GM23248 (cell line): Measurements from ENCODE around the gene TAL1. TPM values are rescaled to one million over a fixed set of nuclear protein-coding genes. Genes with fewer than 3 reads are reported as not detected.

Experiments used
- DNase-seq: peaks from one replicate; pipeline ENCODE4 v3.0.0-alpha.2; 2015
- H2AFZ ChIP-seq: fragments of 200-600 bp; sonication (generic); 2 replicates; pipeline ENCODE4 v1.6.1; 2016; ENCODE audit warnings: antibody characterized with exemption
- H3F3A ChIP-seq: fragments of 200-600 bp; sonication (generic); 2 replicates; pipeline ENCODE4 v1.6.1; 2016; ENCODE audit warnings: mild to moderate bottlenecking, antibody characterized with exemption, mixed run types; ENCODE audit not compliant: insufficient read depth
- H3K27ac ChIP-seq: fragments of 200-600 bp; sonication (generic); 2 replicates; pipeline ENCODE4 v1.5.1; 2016; ENCODE audit warnings: mild to moderate bottlenecking
- H3K27me3 ChIP-seq: fragments of 200-600 bp; sonication (generic); replicated peaks from 2 replicates; pipeline ENCODE4 v1.6.1; 2016; ENCODE audit warnings: mild to moderate bottlenecking; ENCODE audit not compliant: insufficient read depth
- H3K36me3 ChIP-seq: fragments of 200-600 bp; sonication (generic); 2 replicates; pipeline ENCODE4 v1.6.1; 2016; ENCODE audit warnings: low read depth, mild to moderate bottlenecking
- H3K4me1 ChIP-seq: fragments of 200-600 bp; sonication (generic); 2 replicates; pipeline ENCODE4 v1.6.1; 2016; ENCODE audit warnings: mild to moderate bottlenecking; ENCODE audit not compliant: insufficient read depth
- H3K4me2 ChIP-seq: fragments of 200-600 bp; sonication (generic); one replicate; pipeline ENCODE4 v1.6.1; 2016; ENCODE audit warnings: mild to moderate bottlenecking; ENCODE audit not compliant: unreplicated experiment
- H3K4me3 ChIP-seq: fragments of 200-600 bp; sonication (generic); 2 replicates; pipeline ENCODE4 v1.5.1; 2016; ENCODE audit warnings: mild to moderate bottlenecking
- H3K79me2 ChIP-seq: fragments of 200-600 bp; sonication (generic); 2 replicates; pipeline ENCODE4 v1.6.1; 2016; ENCODE audit warnings: mild to moderate bottlenecking; ENCODE audit not compliant: insufficient read depth
- H3K9ac ChIP-seq: fragments of 200-600 bp; sonication (generic); 2 replicates; pipeline ENCODE4 v1.6.1; 2016; ENCODE audit warnings: mild to moderate bottlenecking
- H3K9me2 ChIP-seq: fragments of 200-600 bp; sonication (generic); 2 replicates; pipeline ENCODE4 v1.6.1; 2016; ENCODE audit warnings: mixed run types, mild to moderate bottlenecking, moderate library complexity; ENCODE audit not compliant: insufficient read depth
- H3K9me3 ChIP-seq: fragments of 200-600 bp; sonication (generic); one replicate; pipeline ENCODE4 v1.6.1; 2017; ENCODE audit warnings: low read depth
- H4K20me1 ChIP-seq: fragments of 200-600 bp; sonication (generic); 2 replicates; pipeline ENCODE4 v1.6.0; 2016; ENCODE audit not compliant: insufficient read depth
- EZH2 ChIP-seq: fragments of 200-600 bp; sonication (generic); IDR thresholded peaks from 2 replicates; pipeline ENCODE4 v1.6.1; 2018; ENCODE audit warnings: antibody characterized with exemption, mild to moderate bottlenecking; ENCODE audit not compliant: insufficient read depth, poor library complexity, severe bottlenecking
- EZH2phosphoT487 ChIP-seq: fragments of 200-600 bp; sonication (generic); IDR thresholded peaks from 2 replicates; pipeline ENCODE4 v1.6.1; 2018; ENCODE audit warnings: antibody characterized with exemption, moderate library complexity, mild to moderate bottlenecking, low read depth; ENCODE audit not compliant: insufficient read depth
- WGBS, 2 experiments: methylation state at CpG; one replicate each; pipeline ENCODE4 v1.1.6; 2015 to 2017; ENCODE audit warnings: low lambda C conversion rate in 2 of 2, low coverage in 1 of 2; ENCODE audit errors: missing lambda C conversion rate in 2 of 2; 5-methylcytosine and 5-hydroxymethylcytosine counted together
- in situ Hi-C: fragments of 300-500 bp; cut with MboI; formaldehyde crosslinking; loops from 2 replicates; pipeline ENCODE4 v1.15.0; 2020
- polyA plus RNA-seq: library from polyadenylated mRNA; unstranded; fragments of >200 nt; fragmentation: Nextera tagmentation; extraction: Ambion mirVana; gene quantifications from 2 replicates; pipeline ENCODE4 v1.2.1, GENCODE V29; 2016
- total RNA-seq: library from RNA; depleted of rRNA; stranded (reverse); fragments of >200 nt; shearing (Covaris generic); gene quantifications from 2 replicates; pipeline ENCODE4 v1.2.3, GENCODE V29; 2014

TAL1 gene
- total and polyA plus RNA-seq, 2 experiments from 2014 or later: not detected

- H3F3A ChIP-seq: no peaks in the 10 kb centered on the region
- WGBS, 2 experiments: 69 to 70% methylated on average over 3 of the region's 3 CpGs
- H3K27me3 ChIP-seq: no peaks in the 10 kb centered on the region; the same call in 1 of the 2 replicates
- H4K20me1 ChIP-seq: no peaks in the 10 kb centered on the region
- TF ChIP-seq EZH2 (no peak), EZH2phosphoT487 (no peak)
- H3K4me1 ChIP-seq: no peaks in the 10 kb centered on the region
- H3K4me3 ChIP-seq: no peak overlapping the region
- no peak overlapping the region for H3K9ac ChIP-seq
- H3K4me2 ChIP-seq: no peak overlapping the region
- H2AFZ ChIP-seq: no peak overlapping the region
- H3K27ac ChIP-seq: no peak overlapping the region
- H3K9me2 ChIP-seq: no peaks in the 10 kb centered on the region
- no peaks in the 10 kb centered on the region for H3K79me2 ChIP-seq
- H3K9me3 ChIP-seq: no peaks in the 10 kb centered on the region
- no peak for DNase-seq
- in situ Hi-C loops: no loop called here
- no peaks in the 10 kb centered on the region for H3K36me3 ChIP-seq
These were observed 17.5 kb downstream of the TAL1 start for GRCh38 chr1:47214549-47214948.

DNA sequence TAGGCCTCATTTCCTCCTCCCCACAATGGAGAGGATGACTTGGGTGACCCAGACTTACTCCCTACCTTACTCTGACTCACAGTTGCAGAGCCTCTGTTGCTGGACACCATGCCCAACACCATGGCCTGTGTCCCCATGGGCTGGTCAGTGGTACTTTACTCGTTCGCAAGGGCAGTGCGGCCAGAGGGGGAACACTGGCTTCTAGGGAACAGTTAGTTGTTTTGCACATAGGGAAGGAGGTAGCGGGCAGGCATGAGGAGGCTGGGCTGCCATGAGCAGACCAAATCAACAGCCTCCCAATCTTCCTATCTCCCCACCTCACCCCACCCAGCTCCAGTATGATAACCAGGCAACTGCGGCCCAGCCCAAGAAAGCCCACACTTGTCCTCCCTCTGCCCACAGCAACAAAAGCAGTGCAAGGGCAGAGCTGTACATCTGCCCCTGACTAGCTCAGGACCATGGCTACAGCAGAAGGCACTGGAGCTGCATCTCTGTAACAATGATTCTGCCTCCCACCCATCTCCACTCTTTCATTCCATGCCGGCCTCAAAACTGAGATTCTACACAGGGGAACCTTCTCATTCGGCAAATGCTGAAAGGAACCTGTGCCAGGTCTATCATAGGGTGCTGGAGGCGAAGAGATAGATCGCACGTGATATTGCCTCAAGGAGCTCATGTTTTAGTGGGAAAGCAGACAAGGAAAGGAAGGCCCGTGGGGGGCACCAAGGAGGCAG is 18.6 kb downstream of the TAL1 start:
- Histone ChIP-seq H3K27me3 (no peaks in the 10 kb centered on the region; the same call in 1 of the 2 replicates), H3F3A (no peaks in the 10 kb centered on the region), H3K9ac (no peak overlapping the region), H3K9me3 (no peaks in the 10 kb centered on the region), H3K79me2 (no peaks in the 10 kb centered on the region), H3K36me3 (no peaks in the 10 kb centered on the region), H3K4me1 (peaks cover 3% of the 10 kb centered on the region; the same call in 1 of the 2 replicates), H3K4me2 (no peak overlapping the region), H2AFZ (no peak overlapping the region), H3K4me3 (no peak overlapping the region), H4K20me1 (no peaks in the 10 kb centered on the region), H3K27ac (no peak overlapping the region), H3K9me2 (no peaks in the 10 kb centered on the region)
- 65 to 76% methylated on average over 10 to 11 of the region's 11 CpGs for WGBS, 2 experiments
- DNase-seq: no peak
- in situ Hi-C loops: no loop called here
- TF ChIP-seq EZH2phosphoT487: no peak
- no peak for TF ChIP-seq EZH2

DNA sequence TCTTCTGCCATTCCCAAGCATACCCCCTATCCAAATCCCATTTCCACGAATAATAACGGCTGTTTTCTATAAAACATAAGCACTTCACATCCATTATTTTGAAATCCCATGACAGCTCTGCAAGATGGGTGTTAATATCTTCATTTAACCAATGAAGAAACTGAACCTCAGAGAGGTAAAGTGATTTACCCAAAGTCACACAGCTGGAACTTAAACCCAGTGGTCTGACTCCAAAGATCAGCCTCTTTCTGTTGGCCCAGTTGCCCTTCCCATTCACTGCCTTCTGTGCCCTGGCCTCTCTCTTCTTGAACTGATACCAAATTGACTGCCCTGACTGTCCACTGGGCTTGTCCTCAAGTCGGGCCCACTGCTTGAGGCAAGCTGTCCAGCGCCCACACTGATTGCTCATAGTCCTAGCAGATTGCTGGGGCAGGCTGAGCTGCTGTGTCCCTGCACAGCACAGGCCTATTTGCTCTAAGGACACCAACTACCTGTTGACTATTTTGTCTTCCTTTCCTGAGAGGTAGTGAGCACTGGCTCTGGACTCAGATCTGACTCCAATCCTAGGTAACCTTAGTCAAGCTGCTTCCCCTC is 19.3 kb downstream of the TAL1 start:
- DNase-seq: no peak
- Histone ChIP-seq H2AFZ (no peak overlapping the region), H4K20me1 (no peaks in the 10 kb centered on the region), H3K9ac (no peak overlapping the region), H3F3A (no peaks in the 10 kb centered on the region), H3K27ac (no peak overlapping the region), H3K4me2 (no peak overlapping the region), H3K4me1 (peaks cover 8% of the 10 kb centered on the region), H3K36me3 (no peaks in the 10 kb centered on the region), H3K9me3 (no peaks in the 10 kb centered on the region), H3K9me2 (no peaks in the 10 kb centered on the region), H3K27me3 (no peaks in the 10 kb centered on the region; the same call in 1 of the 2 replicates), H3K4me3 (no peak overlapping the region), H3K79me2 (no peaks in the 10 kb centered on the region)
- in situ Hi-C loops: no loop called here
- WGBS, 2 experiments: 85 to 89% methylated on average over 4 of the region's 4 CpGs
- TF ChIP-seq EZH2phosphoT487 (no peak), EZH2 (no peak)

GRCh38 chr1:47211796-47212269 is 20.2 kb downstream of the TAL1 start:
- no peak overlapping the region for H3K4me3 ChIP-seq
- TF ChIP-seq EZH2: no peak
- TF ChIP-seq EZH2phosphoT487: no peak
- H3F3A ChIP-seq: peaks cover 4% of the 10 kb centered on the region; the same call in 1 of the 2 replicates
- WGBS, 2 experiments: 86 to 87% methylated on average over 9 of the region's 9 CpGs
- no peaks in the 10 kb centered on the region for H3K36me3 ChIP-seq
- H4K20me1 ChIP-seq: no peaks in the 10 kb centered on the region
- no peaks in the 10 kb centered on the region for H3K9me3 ChIP-seq
- H3K9me2 ChIP-seq: no peaks in the 10 kb centered on the region
- H3K79me2 ChIP-seq: no peaks in the 10 kb centered on the region
- no peaks in the 10 kb centered on the region; the same call in 1 of the 2 replicates for H3K27me3 ChIP-seq
- H3K27ac ChIP-seq: no peak overlapping the region
- peaks cover 9% of the 10 kb centered on the region for H3K4me1 ChIP-seq
- in situ Hi-C loops: no loop called here
- no peak overlapping the region for H3K9ac ChIP-seq
- no peak for DNase-seq
- H2AFZ ChIP-seq: no peak overlapping the region
- no peak overlapping the region for H3K4me2 ChIP-seq
